Measurements from ENCODE around the gene PDP2.
"Not testable (repeated sequence)": the region's sequence is repeated elsewhere in the genome, so short reads cannot be mapped to it uniquely, and the experiment has no call there.

Gene PDP2

DNA sequence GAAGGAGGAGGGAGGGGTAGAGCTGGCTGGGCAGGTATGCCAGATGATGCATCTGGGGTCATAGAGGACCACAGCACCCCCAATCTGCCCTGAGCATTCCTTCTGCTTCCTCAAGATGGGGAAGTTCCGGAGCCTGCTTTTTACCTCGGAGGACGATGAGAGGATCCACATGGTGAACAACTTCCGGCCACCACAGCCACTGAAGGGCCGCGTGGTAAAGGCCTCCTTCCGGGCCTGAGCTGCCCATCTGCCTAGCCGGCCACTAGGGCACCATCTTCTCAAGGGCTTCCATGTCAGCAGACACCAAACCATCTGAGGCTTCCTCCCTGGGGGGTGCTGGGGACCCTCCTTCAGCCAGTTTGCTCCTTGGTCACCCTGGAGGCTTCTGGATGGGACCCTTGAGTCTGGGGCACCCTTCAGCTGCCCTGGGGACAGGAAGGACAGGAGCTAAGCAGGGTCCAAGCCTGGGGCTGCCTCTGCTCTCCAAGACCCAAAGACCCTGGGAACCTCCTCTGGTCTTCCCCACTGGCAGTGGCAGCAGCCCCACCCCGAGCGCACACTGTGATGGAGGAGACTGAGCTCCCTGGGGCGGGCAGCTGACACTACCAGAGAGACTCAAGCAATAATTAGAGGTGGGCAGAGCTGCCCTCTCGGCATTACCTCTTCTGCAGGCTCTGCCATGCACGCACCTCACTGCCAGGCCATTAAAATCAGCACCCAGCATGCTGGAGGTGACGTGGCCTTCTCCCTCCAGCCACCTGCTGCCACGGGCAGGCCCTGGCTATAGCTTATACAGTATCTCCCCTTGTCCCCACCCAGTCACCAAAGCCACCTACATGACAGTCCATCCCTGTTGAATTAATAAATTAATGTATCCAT, 26.8 kb upstream of the PDP2 start:
- DNase-seq (ENCODE audit: low spot score) = no peak

DNA sequence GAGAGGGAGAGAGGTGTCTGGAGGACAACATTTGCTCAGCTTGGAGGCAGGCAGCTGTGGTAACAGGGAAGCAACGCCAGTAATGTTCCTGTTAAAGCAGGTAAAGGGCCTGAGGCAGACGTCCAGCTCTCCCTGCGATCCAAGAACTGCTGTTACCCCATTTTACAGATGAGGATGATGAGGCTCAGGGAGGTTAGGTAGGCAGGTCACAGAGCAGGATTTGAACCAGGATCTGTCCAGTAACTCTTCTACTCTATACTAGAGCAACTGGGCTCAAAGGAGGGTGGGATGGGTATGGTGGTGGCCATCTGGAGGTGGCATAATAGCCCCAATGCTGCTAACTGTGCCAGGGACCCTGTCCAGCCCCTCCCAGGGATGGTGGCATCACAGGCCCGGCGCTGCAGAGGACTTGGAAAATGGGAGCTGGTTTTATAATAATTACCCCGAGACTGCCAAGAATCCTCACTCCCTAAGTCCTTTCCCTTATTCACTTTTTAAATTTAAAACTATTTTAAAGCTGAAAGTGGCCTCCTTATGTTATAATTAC, 24.1 kb upstream of the PDP2 start:
- DNase-seq (ENCODE audit: low spot score) = no peak

DNA sequence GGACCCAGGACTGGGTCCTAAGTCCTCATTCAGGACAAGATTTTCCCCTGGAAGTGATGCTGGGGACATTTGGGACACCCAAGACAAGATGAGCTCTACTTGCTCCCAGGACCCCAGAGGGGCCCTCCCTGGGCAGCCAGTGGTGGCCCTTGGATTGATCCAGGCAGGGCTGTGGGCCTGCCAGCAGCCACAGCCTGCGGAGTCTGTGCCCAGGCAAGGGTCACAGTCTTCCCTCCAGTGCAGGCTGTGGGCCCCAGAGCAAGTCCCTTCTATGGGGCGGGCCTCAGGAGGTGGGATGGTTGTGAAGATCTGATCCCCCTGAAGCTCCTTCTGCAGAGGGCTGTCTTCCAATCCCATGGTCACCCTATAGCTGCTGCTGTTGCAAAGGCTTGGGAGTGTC, 23.5 kb upstream of the PDP2 start:
- DNase-seq (ENCODE audit: low spot score) = no peak

DNA sequence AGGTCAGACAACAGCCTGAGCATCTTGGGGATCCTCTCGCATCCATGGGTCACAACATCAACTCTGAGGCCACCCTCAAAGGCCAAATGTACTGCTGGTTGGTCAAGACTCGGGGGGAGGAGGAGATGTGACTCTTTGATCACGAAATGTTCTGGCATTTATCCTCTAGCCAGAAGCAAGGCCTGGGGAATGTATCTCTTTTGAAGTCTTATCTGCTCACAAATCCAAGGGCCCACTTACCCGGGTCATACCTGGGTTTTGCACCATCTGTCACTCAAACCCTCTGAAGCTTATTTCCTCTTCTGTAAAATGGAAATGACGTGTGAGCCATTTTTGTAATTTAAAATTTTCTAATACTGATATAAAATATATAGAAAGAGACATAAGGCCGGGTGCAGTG, 22.9 kb upstream of the PDP2 start:
- DNase-seq (ENCODE audit: low spot score) = no peak

DNA sequence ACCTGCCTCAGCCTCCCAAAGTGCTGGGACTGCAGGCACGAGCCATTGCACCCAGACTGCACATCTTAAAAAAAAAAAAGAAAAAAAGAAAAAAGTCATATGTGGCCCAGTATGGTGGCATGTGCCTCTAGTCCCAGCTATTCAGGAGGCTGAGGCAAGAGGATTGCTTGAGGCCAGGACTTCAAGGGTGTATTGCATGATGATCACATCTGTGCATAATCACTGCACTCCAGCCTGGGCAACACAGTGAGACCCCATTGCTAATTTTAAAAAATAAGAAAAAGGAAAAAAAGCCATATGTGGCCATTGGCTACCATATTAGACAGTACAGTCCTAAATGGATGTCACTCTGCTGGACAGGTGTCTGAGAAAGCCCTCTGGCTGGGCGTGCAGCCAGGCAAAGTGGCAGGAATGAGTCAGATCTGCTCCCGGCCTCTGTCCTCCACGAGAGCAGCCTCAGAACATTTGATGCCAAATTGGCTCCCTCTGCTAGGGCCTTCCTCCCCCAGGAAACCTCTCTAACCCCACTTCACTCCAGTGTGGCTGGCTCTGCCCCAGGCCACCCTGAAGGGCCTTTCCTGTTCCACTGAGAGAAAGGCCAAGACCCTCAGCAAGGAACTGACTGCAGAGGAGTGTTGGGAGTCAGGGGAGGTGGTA, 21.4 kb upstream of the PDP2 start:
- DNase-seq (ENCODE audit: low spot score) = no peak

DNA sequence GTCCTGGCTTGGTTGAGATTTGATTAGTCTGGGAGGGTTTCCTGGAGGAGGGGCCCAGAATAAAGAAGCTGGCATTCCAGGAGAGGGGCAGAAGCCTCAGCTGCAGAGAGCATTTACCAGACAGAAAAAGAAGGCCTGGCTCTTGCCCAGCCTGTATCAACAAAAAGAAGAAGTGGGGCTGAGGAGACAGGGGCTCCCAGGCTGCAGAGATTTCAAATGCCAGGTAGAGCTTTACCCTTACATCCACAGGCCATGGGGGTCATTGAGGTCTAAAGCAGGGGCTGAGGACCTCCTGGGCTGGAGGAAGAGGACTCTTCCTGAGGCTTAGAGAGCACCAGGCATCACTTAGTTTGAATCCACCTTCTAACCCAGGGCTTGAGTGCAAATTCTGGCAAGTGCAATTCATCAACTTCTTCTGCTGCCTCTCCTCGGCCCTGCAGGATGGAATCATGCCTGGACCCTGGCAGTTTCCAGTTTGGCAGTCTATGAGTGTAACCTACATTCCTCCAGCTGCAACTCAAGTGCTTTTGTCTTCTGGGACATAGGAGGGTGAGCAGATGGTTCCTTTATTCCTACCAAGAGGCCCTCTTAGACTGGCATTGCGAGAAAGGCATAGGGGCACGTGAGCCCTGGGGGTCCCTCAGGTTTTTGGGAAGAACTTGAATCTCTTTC, 20.8 kb upstream of the PDP2 start:
- DNase-seq (ENCODE audit: low spot score) = no peak

DNA sequence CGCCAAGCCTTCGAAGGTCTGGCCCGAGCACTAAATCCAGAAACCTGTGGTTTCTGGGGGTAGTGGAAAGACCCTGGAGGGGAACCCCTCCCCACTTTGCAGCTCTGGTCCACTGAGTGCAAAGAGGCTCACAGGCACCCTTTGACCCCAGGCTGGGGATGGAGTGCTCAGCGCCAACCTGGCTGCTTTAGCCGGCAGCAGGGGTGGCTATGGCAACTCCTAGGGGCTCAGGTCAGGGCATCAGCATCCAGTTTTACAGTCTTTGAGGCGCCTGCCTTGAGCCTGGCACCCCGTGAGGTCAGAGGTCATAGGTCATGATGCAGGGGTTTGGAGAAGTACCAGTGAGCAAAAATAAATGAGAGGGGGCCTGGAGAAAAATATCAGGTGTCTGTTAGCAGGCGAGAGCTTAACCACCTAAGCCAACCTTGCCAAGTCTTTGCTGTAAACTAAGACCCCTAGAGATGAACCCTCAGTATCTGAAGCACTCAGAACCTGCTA, 18.2 kb upstream of the PDP2 start:
- DNase-seq (ENCODE audit: low spot score) = no peak

DNA sequence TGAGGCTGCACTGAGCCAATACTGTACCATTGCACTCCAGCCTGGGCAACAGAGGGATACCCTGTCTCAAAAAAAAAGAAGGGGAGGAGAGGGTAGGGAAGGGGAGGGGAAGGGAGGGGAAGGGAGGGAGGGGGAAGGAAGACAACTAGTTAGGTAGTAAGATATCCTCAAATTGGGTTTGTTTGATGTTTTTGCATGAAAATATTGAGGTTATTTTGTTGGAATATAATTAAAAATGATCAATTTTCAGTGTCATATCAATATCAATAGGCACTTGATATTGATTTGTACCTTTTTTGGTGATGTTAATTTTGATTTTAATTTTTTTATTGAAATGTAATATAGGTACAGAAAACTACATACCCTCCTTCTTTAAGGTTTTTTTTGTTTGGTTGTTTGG, 16.6 kb upstream of the PDP2 start:
- no peak for DNase-seq (ENCODE audit: low spot score)

DNA sequence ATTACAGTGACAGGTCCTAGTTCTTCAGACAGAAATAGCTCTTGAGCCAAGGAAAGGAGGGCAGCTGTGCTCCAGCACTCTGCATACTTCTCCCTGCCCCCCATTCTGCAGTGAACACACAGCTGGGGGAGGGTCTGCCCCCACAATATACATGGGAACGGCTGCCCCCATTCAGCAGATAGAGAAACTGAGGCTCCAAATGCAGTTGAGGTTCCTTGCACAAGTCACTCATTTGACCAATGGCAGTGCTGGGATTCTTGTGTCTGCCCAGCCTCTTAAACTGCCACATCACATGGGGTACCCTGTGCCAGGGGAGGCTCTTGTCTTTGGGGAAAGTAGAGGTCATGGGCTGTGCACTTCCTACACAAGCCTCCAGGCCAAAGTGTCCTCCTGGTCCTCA, 10.9 kb upstream of the PDP2 start:
- no peak for DNase-seq (ENCODE audit: low spot score)

DNA sequence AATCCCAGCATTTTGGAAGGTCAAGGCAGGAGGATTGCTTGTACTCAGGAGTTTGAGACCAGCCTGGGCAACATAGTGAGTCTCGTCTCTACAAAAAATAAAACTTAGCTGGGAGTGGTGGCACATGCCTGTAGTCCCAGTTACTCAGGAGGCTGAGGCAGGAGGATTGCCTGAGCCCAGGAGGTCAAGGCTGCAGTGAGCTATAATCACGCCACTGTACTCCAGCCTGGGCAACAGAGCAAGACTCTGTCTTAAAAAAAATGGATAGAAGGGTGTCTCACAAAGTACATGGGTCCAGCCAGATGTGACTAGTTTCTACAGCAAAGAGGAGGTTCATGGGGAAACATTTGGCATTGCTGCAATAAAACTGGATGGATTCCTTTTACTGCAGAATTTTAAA, 9.0 kb upstream of the PDP2 start:
- DNase-seq (ENCODE audit: low spot score) = not testable (repeated sequence)

DNA sequence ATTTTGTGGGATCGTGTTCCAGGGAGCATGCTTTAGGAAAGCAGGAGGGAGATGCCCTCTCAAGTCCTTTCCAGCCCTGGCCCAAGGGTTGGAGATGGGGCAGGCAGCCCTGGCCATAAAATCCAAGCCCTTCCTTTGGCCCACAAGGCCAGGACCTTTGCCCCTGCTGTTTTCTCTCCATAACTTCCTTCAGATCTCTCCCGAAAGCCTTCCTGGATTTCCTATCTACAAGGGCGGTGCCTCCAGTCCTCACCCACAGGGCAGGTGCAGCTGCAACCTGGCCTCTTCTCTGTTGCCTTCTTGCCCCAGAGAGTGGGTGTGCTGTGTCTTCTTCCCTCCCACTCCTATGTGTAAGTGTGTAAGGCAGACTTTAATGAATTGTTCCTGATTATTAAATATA, 8.5 kb upstream of the PDP2 start:
- no peak for DNase-seq (ENCODE audit: low spot score)

DNA sequence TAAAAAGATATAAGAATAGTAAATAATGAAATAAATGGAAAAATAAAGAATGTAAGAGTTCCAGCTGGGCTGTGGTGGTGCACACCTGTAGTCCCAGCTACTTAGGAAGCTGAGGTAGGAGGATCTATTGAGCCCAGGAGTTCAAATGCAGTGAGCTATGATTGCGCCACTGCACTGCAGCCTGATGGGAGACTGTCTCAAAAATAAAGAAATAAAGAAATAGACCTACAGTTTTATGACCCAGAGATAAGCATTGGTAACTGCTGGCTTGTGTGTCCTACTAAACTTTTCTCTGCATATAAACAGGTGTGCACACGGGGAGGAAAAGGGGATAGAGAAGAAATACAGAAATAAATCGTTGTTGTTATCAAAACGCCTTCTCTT, 7.8 kb upstream of the PDP2 start:
- DNase-seq (ENCODE audit: low spot score) = no peak

DNA sequence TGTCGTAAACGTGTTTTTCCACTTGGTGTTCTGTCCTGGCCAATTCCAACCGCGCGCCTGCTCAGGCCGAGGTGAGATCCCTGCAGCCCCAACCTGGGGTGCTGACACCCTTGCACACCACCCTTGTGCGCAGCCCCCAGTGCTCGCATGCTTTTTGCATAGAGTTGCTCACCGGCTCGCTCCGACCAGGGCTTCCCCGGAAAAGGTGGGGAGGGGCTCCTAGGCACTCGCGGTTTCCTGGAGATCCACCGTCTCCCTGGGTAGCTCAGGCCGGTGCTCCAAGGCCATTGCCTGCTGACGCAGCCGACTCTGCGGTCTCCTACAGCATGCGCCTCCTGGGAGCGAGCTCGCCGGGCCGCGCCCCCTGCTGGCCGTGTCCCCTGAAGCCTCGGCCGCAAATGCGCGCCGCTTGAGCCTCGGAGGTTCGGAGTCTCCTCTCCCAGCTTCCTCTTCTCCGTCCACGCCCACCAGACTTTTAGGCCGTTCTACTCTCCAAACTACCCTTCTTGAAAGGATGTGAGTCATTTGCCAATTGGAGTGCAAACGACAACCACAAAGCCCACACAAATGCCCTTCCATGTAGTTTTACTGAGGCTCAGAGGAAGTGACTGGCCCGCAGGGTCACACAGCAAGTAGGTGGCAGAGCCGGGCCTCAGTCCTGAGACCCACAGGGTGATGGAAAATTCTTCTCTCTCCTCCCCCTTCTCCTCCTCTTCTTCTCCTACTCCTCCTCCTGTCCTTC, 7.2 kb upstream of the PDP2 start:
- DNase-seq (ENCODE audit: low spot score) = peak; percentile 89

DNA sequence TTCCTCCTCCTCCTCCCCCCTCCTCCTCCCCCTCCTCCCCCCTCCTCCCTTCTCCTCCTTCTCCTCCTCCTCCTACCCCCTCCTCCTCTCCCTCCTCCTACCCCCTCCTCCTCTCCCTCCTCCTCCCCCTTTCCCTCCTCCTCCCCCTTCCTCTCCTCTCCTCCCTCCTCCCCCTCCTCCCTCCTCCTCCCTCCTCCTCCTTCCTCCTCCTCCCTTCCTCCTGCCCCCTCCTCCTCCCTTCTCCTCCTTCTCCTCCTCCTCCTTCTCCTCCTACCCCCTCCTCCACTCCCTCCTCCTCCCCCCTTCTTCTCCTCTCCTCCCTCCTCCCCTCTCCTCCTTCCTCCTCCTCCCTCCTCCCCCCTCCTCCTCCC, 6.6 kb upstream of the PDP2 start:
- no peak for DNase-seq (ENCODE audit: low spot score)

DNA sequence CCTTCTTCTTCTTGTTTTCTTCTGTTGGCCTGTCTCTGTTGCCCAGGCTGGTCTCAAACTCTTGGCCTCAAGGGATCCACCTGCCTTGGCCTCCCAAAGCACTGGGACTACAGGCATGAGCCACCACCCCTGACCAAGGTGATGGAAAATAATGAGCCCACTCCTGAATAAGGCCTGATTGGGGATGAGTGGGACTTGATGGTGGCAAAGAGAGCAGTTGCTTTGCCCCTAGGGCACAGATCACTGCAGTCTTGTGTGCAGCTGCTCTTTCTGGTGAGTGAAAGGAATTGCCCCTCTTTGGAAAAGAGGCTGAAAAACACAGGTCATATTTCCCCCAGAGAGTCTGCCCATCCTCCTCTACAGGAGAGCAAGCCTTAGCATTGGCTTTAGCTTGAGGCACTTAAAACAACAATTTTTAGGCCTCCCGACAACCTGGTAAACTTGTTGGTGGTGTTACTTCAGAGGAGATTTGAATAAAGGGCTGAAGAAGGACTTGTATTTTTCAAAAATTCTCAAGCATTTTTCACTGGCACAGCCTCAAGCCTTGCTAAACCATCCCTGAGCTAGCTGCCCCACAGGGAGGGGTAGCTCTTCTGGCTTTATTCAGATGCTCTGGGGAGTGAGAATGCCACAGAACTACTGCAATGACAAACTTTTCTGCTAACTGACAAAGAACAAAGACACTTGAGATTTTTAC, 6.1 kb upstream of the PDP2 start:
- DNase-seq (ENCODE audit: low spot score) = no peak

DNA sequence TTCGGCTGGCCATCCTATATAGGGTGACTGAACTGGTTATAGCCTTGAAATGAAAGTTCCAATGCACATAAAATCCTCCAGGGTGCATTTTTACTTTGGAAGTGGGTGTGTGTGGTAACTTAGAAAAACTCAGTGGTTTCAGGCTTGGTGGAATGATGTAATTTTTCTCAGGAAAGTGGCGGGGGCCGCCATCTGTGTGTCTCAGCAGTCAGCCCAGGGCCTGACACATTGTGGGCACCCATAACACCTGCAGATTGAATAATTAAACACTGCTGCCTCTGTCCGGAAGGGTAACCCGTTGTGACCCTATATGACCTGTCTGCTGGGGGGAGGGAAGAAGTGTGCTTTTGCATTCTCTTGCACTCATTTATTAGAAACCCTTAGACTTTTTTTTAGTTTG, 2.2 kb upstream of the PDP2 start:
- DNase-seq (ENCODE audit: low spot score) = no peak

DNA sequence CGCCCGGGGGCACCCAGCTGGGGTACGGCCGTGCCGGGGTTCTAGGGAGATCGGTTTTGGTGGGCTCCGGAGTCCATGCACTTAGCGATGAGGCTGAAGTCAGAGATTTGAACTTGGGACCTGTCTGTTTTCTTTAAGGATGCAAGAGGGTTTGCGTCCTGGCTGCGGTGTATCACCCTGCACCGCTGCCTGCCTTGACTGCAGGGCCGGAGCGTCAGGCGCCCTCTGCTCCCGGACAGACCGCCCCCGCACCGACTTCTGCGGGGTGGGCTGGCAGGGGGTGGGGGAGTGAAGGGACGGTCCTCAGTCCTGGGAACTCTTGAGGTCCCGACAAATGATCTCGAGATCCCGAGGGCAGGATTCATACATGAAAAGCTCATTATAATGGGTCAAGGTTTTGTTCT, 701 bp downstream of the PDP2 start:
- DNase-seq (ENCODE audit: low spot score) = no peak

DNA sequence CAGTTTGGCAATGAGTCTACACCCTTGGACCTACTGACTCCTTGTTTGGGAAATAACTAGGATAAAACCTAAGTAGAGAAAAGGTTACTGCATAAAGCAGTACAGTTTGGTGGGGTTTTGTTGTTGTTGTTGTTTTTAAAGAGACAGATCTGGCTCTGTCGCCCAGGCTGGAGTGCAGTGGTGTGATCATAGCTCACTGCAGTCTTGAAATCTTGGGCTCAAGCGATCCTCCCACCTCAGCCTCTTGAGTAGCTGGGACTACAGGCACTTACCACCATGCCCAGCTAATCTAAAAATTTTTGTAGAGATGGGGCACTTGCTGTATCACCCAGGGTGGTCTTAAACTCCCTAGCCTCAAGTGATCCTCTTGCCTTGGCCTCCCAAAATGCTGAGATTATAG, 1.2 kb downstream of the PDP2 start:
- no peak for DNase-seq (ENCODE audit: low spot score)

DNA sequence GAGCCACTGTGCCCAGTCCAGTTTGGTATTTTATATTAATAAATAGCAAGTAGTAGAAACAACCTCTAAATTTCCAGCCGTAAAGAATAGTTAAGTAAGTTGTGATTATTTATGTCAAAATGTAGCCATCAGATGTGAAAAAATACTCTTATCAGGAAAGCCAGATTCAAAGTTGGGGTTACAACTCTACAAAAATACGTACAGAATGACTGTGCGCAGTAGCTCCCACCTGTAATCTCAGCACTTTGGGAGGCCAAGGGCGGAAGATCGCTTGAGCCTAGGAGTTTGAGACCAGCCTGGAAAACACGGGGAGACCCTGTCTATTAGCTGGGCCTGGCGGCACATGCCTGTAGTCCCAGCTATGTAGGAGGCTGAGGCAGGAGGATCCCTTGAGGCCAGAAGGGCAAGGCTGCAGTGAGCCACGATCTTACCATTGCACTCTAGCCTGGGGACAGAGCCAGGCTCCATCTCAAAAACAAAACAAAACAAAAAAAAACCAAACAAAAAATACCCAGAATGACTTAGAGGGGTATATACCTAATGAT, 1.7 kb downstream of the PDP2 start:
- no peak for DNase-seq (ENCODE audit: low spot score)

DNA sequence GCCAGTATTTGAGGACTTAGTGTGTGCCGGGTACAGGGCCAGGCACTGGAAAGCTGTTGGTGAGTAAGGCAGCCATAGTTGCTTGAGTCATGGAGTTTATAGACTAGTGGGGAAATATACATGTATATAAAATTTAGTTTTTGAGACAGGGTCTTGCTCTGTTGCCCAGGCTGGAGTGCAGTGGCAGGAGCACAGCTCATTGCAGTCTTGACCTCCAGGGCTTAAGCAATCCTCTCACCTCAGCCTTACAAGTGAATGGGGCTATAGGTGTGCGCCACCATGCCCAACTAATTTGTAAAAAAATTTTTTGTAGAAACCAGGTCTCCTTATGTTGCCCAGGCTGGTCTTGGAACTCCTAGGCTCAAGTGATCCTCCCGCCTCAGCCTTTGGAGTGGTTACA, 2.4 kb downstream of the PDP2 start:
- no peak for DNase-seq (ENCODE audit: low spot score)

DNA sequence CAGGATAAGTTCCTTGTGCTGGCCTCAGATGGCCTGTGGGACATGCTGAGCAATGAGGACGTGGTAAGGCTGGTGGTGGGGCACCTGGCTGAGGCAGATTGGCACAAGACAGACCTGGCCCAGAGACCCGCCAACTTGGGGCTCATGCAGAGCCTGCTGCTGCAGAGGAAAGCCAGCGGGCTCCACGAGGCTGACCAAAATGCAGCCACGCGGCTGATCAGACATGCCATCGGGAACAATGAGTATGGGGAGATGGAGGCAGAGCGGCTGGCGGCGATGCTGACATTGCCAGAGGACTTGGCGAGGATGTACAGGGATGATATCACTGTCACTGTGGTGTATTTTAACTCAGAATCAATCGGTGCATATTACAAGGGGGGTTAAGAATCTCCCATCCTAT, 5.2 kb downstream of the PDP2 start:
- DNase-seq (ENCODE audit: low spot score) = no peak

All from CD4-positive, alpha-beta T cell treated with Interleukin-6 at 100 ng/mL for 8 hours (primary cell).